Measurements from ENCODE around the gene CREG2.

Gene CREG2

DNA sequence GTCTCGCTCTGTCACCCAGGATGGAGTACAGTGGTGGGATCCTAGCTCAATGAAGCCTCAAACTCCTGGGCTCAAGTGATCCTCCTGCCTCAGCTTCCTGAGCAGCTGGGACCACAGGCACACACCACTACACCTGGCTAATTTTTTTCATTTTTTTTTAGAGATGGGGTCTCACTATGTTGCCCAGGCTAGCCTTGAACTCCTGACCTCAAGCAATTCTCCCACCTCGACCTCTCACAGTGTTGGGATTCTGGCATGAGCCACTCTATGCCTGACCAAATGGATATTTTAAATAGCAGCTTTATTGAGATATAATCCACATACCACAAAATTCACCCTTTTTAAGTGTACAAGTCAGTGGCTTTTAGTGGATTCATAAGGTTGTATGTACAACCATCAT is 89.9 kb downstream of the CREG2 start:
- no peak overlapping the region for H3K4me3 ChIP-seq
- peaks cover 7 to 18% (median 15%) of the 10 kb centered on the region in 3 donors for H3K36me3 ChIP-seq
- TF ChIP-seq, protein P1, sequence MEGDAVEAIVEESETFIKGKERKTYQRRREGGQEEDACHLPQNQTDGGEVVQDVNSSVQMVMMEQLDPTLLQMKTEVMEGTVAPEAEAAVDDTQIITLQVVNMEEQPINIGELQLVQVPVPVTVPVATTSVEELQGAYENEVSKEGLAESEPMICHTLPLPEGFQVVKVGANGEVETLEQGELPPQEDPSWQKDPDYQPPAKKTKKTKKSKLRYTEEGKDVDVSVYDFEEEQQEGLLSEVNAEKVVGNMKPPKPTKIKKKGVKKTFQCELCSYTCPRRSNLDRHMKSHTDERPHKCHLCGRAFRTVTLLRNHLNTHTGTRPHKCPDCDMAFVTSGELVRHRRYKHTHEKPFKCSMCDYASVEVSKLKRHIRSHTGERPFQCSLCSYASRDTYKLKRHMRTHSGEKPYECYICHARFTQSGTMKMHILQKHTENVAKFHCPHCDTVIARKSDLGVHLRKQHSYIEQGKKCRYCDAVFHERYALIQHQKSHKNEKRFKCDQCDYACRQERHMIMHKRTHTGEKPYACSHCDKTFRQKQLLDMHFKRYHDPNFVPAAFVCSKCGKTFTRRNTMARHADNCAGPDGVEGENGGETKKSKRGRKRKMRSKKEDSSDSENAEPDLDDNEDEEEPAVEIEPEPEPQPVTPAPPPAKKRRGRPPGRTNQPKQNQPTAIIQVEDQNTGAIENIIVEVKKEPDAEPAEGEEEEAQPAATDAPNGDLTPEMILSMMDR (IDR thresholded peaks at IDR 0.05) = no peak
- no peaks in the 10 kb centered on the region for H3K27me3 ChIP-seq
- no peak for DNase-seq
- no peak overlapping the region for H3K27ac ChIP-seq
- intact Hi-C loops (cut with DNase I; ENCODE audit: low total_unique reads) = no loop called here
- no peaks in the 10 kb centered on the region for H3K9me3 ChIP-seq
- peaks cover 3 to 62% (median 20%) of the 10 kb centered on the region in 4 donors for H3K4me1 ChIP-seq

DNA sequence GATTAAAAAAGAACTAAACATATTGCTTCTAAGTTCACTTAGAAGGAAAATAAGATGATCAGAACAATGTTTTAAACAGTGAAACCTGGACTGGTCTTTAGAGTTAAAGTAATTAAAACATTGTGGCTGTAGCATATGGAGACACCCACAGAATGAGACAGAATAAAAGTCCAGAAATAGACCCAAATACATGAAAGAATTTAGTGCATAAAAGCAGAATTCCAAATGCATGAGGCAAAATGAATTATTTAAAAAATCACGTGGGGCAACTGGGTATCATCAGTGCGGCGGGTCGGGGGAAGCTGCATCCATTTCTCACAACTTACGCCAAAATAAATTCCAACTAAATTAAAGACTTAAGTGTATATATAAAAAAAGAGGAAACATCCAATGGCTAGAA is 90.9 kb downstream of the CREG2 start:
- Histone ChIP-seq H3K4me3 (no peak overlapping the region), H3K4me1 (peaks cover 3 to 54% (median 20%) of the 10 kb centered on the region in 4 donors), H3K9me3 (no peaks in the 10 kb centered on the region), H3K27ac (no peak overlapping the region), H3K36me3 (peaks cover 10 to 22% (median 21%) of the 10 kb centered on the region in 3 donors), H3K27me3 (no peaks in the 10 kb centered on the region)
- TF ChIP-seq, protein P1 (IDR thresholded peaks at IDR 0.05) = no peak
- intact Hi-C loops (cut with DNase I; ENCODE audit: low total_unique reads) = no loop called here
- DNase-seq = no peak

DNA sequence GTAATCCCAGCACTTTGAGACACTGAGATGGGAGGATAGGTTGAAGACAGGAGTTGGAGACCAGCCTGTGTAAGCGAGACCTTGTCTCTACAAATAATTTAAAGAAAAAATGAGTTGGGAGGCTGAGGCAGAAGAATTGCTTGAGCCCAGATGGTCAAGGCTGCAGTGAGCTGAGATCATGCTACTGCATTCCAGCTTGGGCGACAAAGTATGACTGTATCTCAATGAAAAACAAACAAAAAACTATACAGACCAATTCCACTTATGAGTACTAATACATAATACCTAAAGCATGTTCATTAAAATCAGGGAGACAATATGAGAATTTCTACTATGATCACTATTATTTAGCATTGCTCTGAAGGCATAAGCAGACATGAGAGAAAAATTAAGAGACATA is 91.4 kb downstream of the CREG2 start:
- H3K27ac ChIP-seq = no peak overlapping the region
- no peaks in the 10 kb centered on the region for H3K9me3 ChIP-seq
- H3K4me3 ChIP-seq = no peak overlapping the region
- H3K27me3 ChIP-seq = no peaks in the 10 kb centered on the region
- intact Hi-C loops (cut with DNase I; ENCODE audit: low total_unique reads) = no loop called here
- TF ChIP-seq, protein P1 (IDR thresholded peaks at IDR 0.05) = no peak
- DNase-seq = no peak
- peaks cover 3 to 50% (median 16%) of the 10 kb centered on the region in 4 donors for H3K4me1 ChIP-seq
- H3K36me3 ChIP-seq = peaks cover 10 to 27% (median 21%) of the 10 kb centered on the region in 3 donors
